HG03175 (cell line): ENCODE data around the gene BRD7.
A peak's percentile ranks its signal among the peaks of the same experiment; 100 is the strongest.

Experiments
- ATAC-seq: cut with Tn5 transposase; IDR thresholded peaks from one replicate; pipeline ENCODE4 v1.9.1; 2021; ENCODE audit warnings: mild to moderate bottlenecking, moderate library complexity; ENCODE audit not compliant: unreplicated experiment

The BRD7 gene

GRCh38 chr16:50275428-50276325 lies 93.1 kb downstream of the BRD7 start:
- ATAC-seq, result no peak

- ATAC-seq, result no peak
Observed at GRCh38 chr16:50275098-50275415, 93.7 kb downstream of the BRD7 start.

GRCh38 chr16:50274326-50275097 lies 94.3 kb downstream of the BRD7 start:
- peak; percentile 49 for ATAC-seq

GRCh38 chr16:50273888-50274325 lies 94.9 kb downstream of the BRD7 start:
- ATAC-seq, result peak; percentile 84

- no peak for ATAC-seq
Observed at GRCh38 chr16:50273382-50273690, 95.5 kb downstream of the BRD7 start.

- ATAC-seq, result no peak
Observed at GRCh38 chr16:50272687-50273381, 96.0 kb downstream of the BRD7 start.

GRCh38 chr16:50272111-50272571 lies 96.6 kb downstream of the BRD7 start:
- ATAC-seq, result no peak

- ATAC-seq, result no peak
Observed at GRCh38 chr16:50271148-50272041, 97.4 kb downstream of the BRD7 start.

GRCh38 chr16:50270510-50271147 lies 98.2 kb downstream of the BRD7 start:
- no peak for ATAC-seq

GRCh38 chr16:50269769-50270509 lies 98.8 kb downstream of the BRD7 start:
- no peak for ATAC-seq

- no peak for ATAC-seq
Observed at GRCh38 chr16:50269061-50269705, 99.6 kb downstream of the BRD7 start.

- no peak for ATAC-seq
Observed at GRCh38 chr16:50268352-50268751, 100.4 kb downstream of the BRD7 start.

GRCh38 chr16:50267651-50268050 lies 101.1 kb downstream of the BRD7 start:
- no peak for ATAC-seq

GRCh38 chr16:50267151-50267631 lies 101.6 kb downstream of the BRD7 start:
- no peak for ATAC-seq

GRCh38 chr16:50266337-50267091 lies 102.3 kb downstream of the BRD7 start, which contains the start of gene ADCY7:
Gene ADCY7, plus strand, starts transcription at chr16:50266551. Its CDS starts 21,629 bp downstream, at chr16:50288180.
- ATAC-seq, result peak; percentile 83
